Measurements from ENCODE around the gene NUP160. TPM values are rescaled to one million over a fixed set of nuclear protein-coding genes. Genes with fewer than 3 reads are reported as not detected.
"Not testable (repeated sequence)": the region's sequence is repeated elsewhere in the genome, so short reads cannot be mapped to it uniquely, and the experiment has no call there.

Gene NUP160
- total RNA-seq, 1 donor from 2014 or later: 82.7 TPM

DNA sequence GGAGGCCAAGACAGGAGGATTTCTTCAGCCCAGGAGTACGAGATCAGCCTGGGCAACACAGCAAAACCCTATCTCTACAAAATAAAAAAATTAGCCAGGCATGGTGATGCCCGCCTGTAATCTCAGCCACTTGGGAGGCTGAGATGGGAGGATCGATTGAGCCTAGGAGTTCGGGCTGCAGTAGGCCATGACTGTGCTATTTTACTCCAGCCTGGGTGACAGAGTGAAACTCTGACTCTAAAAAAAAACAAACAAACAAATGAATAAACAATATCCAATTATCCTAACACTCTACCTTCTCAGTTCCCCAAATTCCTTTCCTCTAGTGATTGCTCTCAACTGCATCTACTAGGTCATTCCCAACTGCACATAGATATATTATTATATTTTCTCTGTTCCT lies 5.4 kb downstream of the NUP160 start:
- Mint-ChIP-seq H3K4me1 (ENCODE audit: low read depth) (peaks cover 12% of the 10 kb centered on the region), H3K4me3 (ENCODE audit: low read depth) (no peak overlapping the region), H3K9me3 (ENCODE audit: low read depth) (no peaks in the 10 kb centered on the region), H3K36me3 (ENCODE audit: insufficient read depth) (peaks cover 16% of the 10 kb centered on the region), H3K27me3 (no peaks in the 10 kb centered on the region), H3K27ac (no peak overlapping the region)
- TF ChIP-seq, protein P1, sequence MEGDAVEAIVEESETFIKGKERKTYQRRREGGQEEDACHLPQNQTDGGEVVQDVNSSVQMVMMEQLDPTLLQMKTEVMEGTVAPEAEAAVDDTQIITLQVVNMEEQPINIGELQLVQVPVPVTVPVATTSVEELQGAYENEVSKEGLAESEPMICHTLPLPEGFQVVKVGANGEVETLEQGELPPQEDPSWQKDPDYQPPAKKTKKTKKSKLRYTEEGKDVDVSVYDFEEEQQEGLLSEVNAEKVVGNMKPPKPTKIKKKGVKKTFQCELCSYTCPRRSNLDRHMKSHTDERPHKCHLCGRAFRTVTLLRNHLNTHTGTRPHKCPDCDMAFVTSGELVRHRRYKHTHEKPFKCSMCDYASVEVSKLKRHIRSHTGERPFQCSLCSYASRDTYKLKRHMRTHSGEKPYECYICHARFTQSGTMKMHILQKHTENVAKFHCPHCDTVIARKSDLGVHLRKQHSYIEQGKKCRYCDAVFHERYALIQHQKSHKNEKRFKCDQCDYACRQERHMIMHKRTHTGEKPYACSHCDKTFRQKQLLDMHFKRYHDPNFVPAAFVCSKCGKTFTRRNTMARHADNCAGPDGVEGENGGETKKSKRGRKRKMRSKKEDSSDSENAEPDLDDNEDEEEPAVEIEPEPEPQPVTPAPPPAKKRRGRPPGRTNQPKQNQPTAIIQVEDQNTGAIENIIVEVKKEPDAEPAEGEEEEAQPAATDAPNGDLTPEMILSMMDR (IDR thresholded peaks at IDR 0.05; ENCODE audit: unreplicated experiment): no peak
- DNase-seq (ENCODE audit: low spot score, unreplicated experiment): no peak

DNA sequence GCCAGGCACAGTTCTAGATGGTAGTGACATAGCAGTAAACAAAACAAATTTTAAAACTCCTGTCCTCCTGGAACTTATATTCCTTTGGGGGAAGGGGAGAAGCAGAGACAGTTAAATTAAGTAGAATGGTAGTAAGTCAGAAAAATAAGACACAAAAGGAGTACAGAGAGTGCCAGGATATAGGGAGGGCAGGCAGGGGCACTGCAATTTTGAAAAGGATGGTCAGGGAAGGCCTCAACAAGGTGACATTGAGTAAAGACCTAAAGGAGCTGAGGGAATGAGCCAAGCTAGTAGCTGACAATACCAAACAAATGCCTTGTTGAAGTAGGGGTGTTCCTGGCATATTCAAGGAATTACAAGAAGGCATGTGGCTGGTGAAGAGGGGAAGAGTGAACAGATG lies 10.2 kb downstream of the NUP160 start:
- TF ChIP-seq, protein P1 (IDR thresholded peaks at IDR 0.05; ENCODE audit: unreplicated experiment): no peak
- DNase-seq (ENCODE audit: low spot score, unreplicated experiment): no peak
- no peak overlapping the region for H3K4me3 Mint-ChIP-seq (ENCODE audit: low read depth)
- H3K4me1 Mint-ChIP-seq (ENCODE audit: low read depth): no peaks in the 10 kb centered on the region
- peaks cover 28% of the 10 kb centered on the region for H3K36me3 Mint-ChIP-seq (ENCODE audit: insufficient read depth)
- H3K27ac Mint-ChIP-seq: peak overlapping the region; percentile 18
- no peaks in the 10 kb centered on the region for H3K9me3 Mint-ChIP-seq (ENCODE audit: low read depth)
- H3K27me3 Mint-ChIP-seq: no peaks in the 10 kb centered on the region

DNA sequence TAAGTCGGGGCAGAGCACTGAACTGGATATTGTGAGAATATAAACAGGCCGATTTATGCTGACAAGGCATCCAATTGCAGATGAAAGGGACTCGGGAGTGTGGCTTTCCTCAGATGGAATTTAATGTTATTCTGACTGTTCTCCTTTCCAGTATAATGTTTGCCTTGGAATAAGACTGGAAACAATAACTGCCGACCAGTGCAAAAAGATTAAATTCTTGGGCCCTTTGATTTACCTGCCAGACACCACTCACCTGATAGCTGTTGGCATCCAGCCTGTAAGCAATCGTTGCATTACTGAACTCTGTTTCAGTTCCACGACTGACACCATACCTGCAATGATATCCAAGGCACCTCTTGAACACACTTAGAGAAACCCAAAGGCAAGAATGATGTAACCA lies 10.9 kb downstream of the NUP160 start:
- no peaks in the 10 kb centered on the region for H3K27me3 Mint-ChIP-seq
- no peak overlapping the region for H3K27ac Mint-ChIP-seq
- no peak for DNase-seq (ENCODE audit: low spot score, unreplicated experiment)
- TF ChIP-seq, protein P1 (IDR thresholded peaks at IDR 0.05; ENCODE audit: unreplicated experiment): no peak
- no peaks in the 10 kb centered on the region for H3K9me3 Mint-ChIP-seq (ENCODE audit: low read depth)
- peaks cover 34% of the 10 kb centered on the region for H3K36me3 Mint-ChIP-seq (ENCODE audit: insufficient read depth)
- H3K4me3 Mint-ChIP-seq (ENCODE audit: low read depth): no peak overlapping the region
- H3K4me1 Mint-ChIP-seq (ENCODE audit: low read depth): no peaks in the 10 kb centered on the region

DNA sequence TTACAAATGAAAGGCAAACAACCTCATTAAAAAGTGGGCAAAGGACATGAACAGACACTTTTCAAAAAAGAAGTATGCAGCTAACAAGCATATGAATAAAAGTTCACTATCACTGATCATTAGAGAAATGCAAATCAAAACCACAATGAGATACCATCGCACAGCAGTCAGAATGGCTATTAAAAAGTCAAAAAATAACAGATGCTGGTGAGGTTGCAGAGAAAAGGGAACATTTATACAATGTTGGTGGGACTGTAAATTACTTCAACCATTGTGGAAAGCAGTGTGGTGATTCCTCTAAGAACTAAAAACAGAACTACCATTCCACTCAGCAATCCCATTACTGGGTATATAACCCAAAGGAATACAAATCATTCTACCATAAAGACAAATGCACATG lies 18.1 kb downstream of the NUP160 start:
- H3K27ac Mint-ChIP-seq; H3K4me3 Mint-ChIP-seq (ENCODE audit: low read depth); H3K27me3 Mint-ChIP-seq; H3K9me3 Mint-ChIP-seq (ENCODE audit: low read depth); H3K4me1 Mint-ChIP-seq (ENCODE audit: low read depth); DNase-seq (ENCODE audit: low spot score, unreplicated experiment): not testable (repeated sequence)
- H3K36me3 Mint-ChIP-seq (ENCODE audit: insufficient read depth): peaks cover 45% of the 10 kb centered on the region

DNA sequence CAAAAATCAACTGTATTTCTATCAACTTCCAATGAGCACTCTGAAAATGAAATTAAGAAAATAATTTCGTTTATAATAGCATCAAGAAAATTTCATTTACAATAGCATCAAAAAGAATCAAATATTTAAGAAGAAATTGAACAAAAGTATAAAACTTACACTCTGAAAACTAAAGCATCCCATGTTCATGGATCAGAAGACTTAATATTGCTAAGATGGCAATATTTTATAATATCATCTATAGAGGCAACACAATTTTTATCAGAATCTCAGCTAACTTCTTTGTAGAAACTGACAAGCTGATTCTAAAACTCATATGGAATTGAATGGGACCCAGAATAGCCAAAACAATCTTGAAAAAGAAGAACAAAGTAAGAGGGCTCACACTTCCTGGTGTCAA lies 19.9 kb downstream of the NUP160 start:
- Mint-ChIP-seq H3K9me3 (ENCODE audit: low read depth) (peaks cover under 1% of the 10 kb centered on the region), H3K4me3 (ENCODE audit: low read depth) (no peak overlapping the region), H3K27ac (no peak overlapping the region), H3K27me3 (no peaks in the 10 kb centered on the region), H3K4me1 (ENCODE audit: low read depth) (no peaks in the 10 kb centered on the region), H3K36me3 (ENCODE audit: insufficient read depth) (peaks cover 44% of the 10 kb centered on the region)
- TF ChIP-seq, protein P1 (IDR thresholded peaks at IDR 0.05; ENCODE audit: unreplicated experiment): no peak
- DNase-seq (ENCODE audit: low spot score, unreplicated experiment): no peak

DNA sequence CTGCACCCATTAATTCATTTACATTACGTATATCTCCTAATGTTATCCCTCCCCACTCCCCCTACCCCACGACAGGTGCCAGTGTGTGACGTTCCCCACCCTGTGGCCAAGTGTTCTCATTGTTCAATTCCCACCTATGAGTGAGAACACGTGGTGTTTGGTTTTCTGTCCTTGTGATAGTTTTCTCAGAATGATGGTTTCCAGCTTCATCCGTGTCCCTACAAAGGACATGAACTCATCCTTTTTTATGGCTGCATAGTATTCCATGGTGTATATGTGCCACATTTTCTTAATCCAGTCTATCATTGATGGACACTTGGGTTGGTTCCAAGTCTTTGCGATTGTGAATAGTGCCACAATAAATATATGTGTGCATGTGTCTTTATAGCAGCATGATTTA lies 25.5 kb downstream of the NUP160 start:
- H3K9me3 Mint-ChIP-seq (ENCODE audit: low read depth); H3K4me1 Mint-ChIP-seq (ENCODE audit: low read depth); DNase-seq (ENCODE audit: low spot score, unreplicated experiment); H3K27me3 Mint-ChIP-seq; H3K4me3 Mint-ChIP-seq (ENCODE audit: low read depth); H3K27ac Mint-ChIP-seq: not testable (repeated sequence)
- H3K36me3 Mint-ChIP-seq (ENCODE audit: insufficient read depth): peaks cover 35% of the 10 kb centered on the region

Measured in progenitor cell of endocrine pancreas (in vitro differentiated cells).